Neural cell (in vitro differentiated cells): Measurements from ENCODE around the gene HIF3A. TPM values are rescaled to one million over a fixed set of nuclear protein-coding genes. Genes with fewer than 3 reads are reported as not detected.
"Not testable (repeated sequence)": the region's sequence is repeated elsewhere in the genome, so short reads cannot be mapped to it uniquely, and the experiment has no call there.

Source experiments
- H2AFZ ChIP-seq: fragments of 200-600, 300-800 bp; sonication (generic), shearing (Covaris generic); 2 replicates; pipeline ENCODE4 v1.6.0; 2014; ENCODE audit warnings: low read depth, mild to moderate bottlenecking, antibody characterized with exemption, low read length, moderate library complexity
- H3F3A ChIP-seq: fragments of 200-600 bp; shearing (Covaris generic); 2 replicates; pipeline ENCODE4 v1.6.1; 2016; ENCODE audit warnings: mild to moderate bottlenecking, moderate library complexity, mixed read lengths, antibody characterized with exemption, low read length; ENCODE audit not compliant: insufficient read depth, poor library complexity, severe bottlenecking
- H3K27ac ChIP-seq: fragments of 200-600, 300-800 bp; sonication (generic), shearing (Covaris generic); 2 replicates; pipeline ENCODE4 v1.5.1; 2014; ENCODE audit warnings: mild to moderate bottlenecking, low read length, moderate library complexity
- H3K27me3 ChIP-seq: fragments of 300-800, 200-600 bp; sonication (generic), shearing (Covaris generic); 2 replicates; pipeline ENCODE4 v1.6.0; 2014; ENCODE audit warnings: mild to moderate bottlenecking, low read depth, low read length, moderate library complexity; ENCODE audit not compliant: insufficient read depth
- H3K36me3 ChIP-seq: fragments of 300-800, 200-600 bp; sonication (generic), shearing (Covaris generic); 2 replicates; pipeline ENCODE4 v1.5.1; 2014; ENCODE audit warnings: mild to moderate bottlenecking, antibody characterized with exemption, low read length, moderate library complexity; ENCODE audit not compliant: insufficient read depth
- H3K4me2 ChIP-seq: fragments of 300-800, 200-600 bp; sonication (generic), shearing (Covaris generic); 2 replicates; pipeline ENCODE4 v1.6.0; 2014; ENCODE audit warnings: mild to moderate bottlenecking, low read length
- H3K4me3 ChIP-seq: fragments of 300-800, 200-600 bp; sonication (generic), shearing (Covaris generic); 2 replicates; pipeline ENCODE4 v1.5.1; 2014; ENCODE audit warnings: mild to moderate bottlenecking, low read length, moderate library complexity
- H3K79me2 ChIP-seq: fragments of 200-600 bp; shearing (Covaris generic); replicated peaks from 2 replicates; pipeline ENCODE4 v1.6.0; 2014; ENCODE audit warnings: mild to moderate bottlenecking, low read length, moderate library complexity; ENCODE audit not compliant: insufficient read depth
- H3K9ac ChIP-seq: fragments of 300-800, 200-600 bp; sonication (generic), shearing (Covaris generic); 2 replicates; pipeline ENCODE4 v1.6.1; 2016; ENCODE audit warnings: mild to moderate bottlenecking, low read length, mixed read lengths
- H3K9me2 ChIP-seq: fragments of 200-600 bp; shearing (Covaris generic); 2 replicates; pipeline ENCODE4 v1.6.1; 2016; ENCODE audit warnings: mild to moderate bottlenecking, low read length, mixed read lengths; ENCODE audit not compliant: insufficient read depth
- H3K9me3 ChIP-seq: fragments of 200-600, 300-800 bp; sonication (generic), shearing (Covaris generic); 2 replicates; pipeline ENCODE4 v1.6.1; 2016; ENCODE audit warnings: mild to moderate bottlenecking, mixed run types, low read length, moderate library complexity, mixed read lengths
- H4K20me1 ChIP-seq: fragments of 200-600 bp; shearing (Covaris generic); 2 replicates; pipeline ENCODE4 v1.6.1; 2016; ENCODE audit warnings: mild to moderate bottlenecking, mixed run types; ENCODE audit not compliant: insufficient read depth
- EP300 ChIP-seq: fragments of 450-650 bp; conservative IDR thresholded peaks from 2 replicates; pipeline ENCODE4 v1.6.1; 2014; ENCODE audit warnings: antibody characterized with exemption, mild to moderate bottlenecking, moderate library complexity; ENCODE audit not compliant: poor library complexity, severe bottlenecking
- EZH2 ChIP-seq: fragments of 200-600, 300-800 bp; shearing (Covaris generic), sonication (generic); IDR thresholded peaks from 2 replicates; pipeline ENCODE4 v1.6.1; 2014; ENCODE audit warnings: antibody characterized with exemption, low read length, borderline replicate concordance, mild to moderate bottlenecking; ENCODE audit not compliant: insufficient read depth, poor library complexity, severe bottlenecking
- MXI1 ChIP-seq: fragments of 450-650 bp; conservative IDR thresholded peaks from 2 replicates; pipeline ENCODE4 v1.6.1; 2014; ENCODE audit warnings: antibody characterized with exemption, mild to moderate bottlenecking; ENCODE audit not compliant: poor library complexity, severe bottlenecking
- POLR2AphosphoS5 ChIP-seq: IDR thresholded peaks from 2 replicates; pipeline ENCODE4 v1.6.1; 2012
- RAD21 ChIP-seq: fragments of 450-650 bp; conservative IDR thresholded peaks from 2 replicates; pipeline ENCODE4 v1.6.1; 2014; ENCODE audit warnings: antibody characterized with exemption, mild to moderate bottlenecking, moderate library complexity
- SMC3 ChIP-seq: fragments of 450-650 bp; conservative IDR thresholded peaks from 2 replicates; pipeline ENCODE4 v1.6.1; 2014; ENCODE audit warnings: antibody characterized with exemption, mild to moderate bottlenecking, moderate library complexity; ENCODE audit not compliant: poor library complexity
- TAF1 ChIP-seq: IDR thresholded peaks from 2 replicates; pipeline ENCODE4 v1.6.1; 2012; ENCODE audit warnings: low read depth
- polyA plus RNA-seq: library from polyadenylated mRNA; depleted of rRNA; stranded (reverse); fragments of >200 nt; gene quantifications from 2 replicates; pipeline ENCODE4 v1.2.3, GENCODE V29; 2014
- TF ChIP-seq, protein P1 (sequence below): IDR thresholded peaks from 2 replicates; pipeline ENCODE4 v1.6.1; 2012; ENCODE audit warnings: borderline replicate concordance
- TF ChIP-seq, protein P2 (sequence below): fragments of 450-650 bp; IDR thresholded peaks from 2 replicates; pipeline ENCODE4 v1.5.1; 2014; ENCODE audit warnings: antibody characterized with exemption, mild to moderate bottlenecking, moderate library complexity; ENCODE audit not compliant: poor library complexity, severe bottlenecking

Gene HIF3A
- polyA plus RNA-seq, 1 donor from 2014 or later = 2.0 TPM

DNA sequence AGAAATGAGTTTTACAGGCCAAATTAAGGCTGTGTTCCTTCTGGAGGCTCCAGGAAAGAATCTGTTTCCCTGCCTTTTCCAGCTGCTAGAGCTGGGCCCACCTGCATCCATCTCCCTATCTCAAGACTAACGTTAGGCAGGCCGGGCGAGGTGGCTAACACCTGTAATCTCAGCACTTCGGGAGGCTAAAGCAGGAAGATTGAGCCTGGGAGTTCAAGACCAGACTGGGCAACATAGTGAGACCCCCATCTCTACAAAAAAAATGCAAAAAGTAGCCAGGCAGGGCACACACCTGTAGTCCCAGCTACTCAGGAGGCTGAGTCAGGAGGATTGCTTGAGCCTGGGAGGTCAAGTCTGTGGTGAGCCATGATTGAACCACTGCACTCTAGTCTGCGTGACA is 14.6 kb downstream of the HIF3A start:
- Histone ChIP-seq H3K79me2 (no peaks in the 10 kb centered on the region), H3K9ac (no peak overlapping the region), H2AFZ (no peak overlapping the region), H4K20me1 (no peaks in the 10 kb centered on the region), H3K9me3 (no peaks in the 10 kb centered on the region), H3K4me3 (no peak overlapping the region), H3K27me3 (no peaks in the 10 kb centered on the region), H3K27ac (no peak overlapping the region), H3K9me2 (no peaks in the 10 kb centered on the region), H3K36me3 (no peaks in the 10 kb centered on the region), H3K4me2 (no peak overlapping the region), H3F3A (no peaks in the 10 kb centered on the region)
- TF ChIP-seq EP300 = no peak
- TF ChIP-seq, protein P1, sequence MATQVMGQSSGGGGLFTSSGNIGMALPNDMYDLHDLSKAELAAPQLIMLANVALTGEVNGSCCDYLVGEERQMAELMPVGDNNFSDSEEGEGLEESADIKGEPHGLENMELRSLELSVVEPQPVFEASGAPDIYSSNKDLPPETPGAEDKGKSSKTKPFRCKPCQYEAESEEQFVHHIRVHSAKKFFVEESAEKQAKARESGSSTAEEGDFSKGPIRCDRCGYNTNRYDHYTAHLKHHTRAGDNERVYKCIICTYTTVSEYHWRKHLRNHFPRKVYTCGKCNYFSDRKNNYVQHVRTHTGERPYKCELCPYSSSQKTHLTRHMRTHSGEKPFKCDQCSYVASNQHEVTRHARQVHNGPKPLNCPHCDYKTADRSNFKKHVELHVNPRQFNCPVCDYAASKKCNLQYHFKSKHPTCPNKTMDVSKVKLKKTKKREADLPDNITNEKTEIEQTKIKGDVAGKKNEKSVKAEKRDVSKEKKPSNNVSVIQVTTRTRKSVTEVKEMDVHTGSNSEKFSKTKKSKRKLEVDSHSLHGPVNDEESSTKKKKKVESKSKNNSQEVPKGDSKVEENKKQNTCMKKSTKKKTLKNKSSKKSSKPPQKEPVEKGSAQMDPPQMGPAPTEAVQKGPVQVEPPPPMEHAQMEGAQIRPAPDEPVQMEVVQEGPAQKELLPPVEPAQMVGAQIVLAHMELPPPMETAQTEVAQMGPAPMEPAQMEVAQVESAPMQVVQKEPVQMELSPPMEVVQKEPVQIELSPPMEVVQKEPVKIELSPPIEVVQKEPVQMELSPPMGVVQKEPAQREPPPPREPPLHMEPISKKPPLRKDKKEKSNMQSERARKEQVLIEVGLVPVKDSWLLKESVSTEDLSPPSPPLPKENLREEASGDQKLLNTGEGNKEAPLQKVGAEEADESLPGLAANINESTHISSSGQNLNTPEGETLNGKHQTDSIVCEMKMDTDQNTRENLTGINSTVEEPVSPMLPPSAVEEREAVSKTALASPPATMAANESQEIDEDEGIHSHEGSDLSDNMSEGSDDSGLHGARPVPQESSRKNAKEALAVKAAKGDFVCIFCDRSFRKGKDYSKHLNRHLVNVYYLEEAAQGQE = no peak
- no peak for TF ChIP-seq RAD21
- TF ChIP-seq POLR2AphosphoS5 = no peak
- TF ChIP-seq EZH2 = no peak
- no peak for TF ChIP-seq SMC3
- TF ChIP-seq, protein P2, sequence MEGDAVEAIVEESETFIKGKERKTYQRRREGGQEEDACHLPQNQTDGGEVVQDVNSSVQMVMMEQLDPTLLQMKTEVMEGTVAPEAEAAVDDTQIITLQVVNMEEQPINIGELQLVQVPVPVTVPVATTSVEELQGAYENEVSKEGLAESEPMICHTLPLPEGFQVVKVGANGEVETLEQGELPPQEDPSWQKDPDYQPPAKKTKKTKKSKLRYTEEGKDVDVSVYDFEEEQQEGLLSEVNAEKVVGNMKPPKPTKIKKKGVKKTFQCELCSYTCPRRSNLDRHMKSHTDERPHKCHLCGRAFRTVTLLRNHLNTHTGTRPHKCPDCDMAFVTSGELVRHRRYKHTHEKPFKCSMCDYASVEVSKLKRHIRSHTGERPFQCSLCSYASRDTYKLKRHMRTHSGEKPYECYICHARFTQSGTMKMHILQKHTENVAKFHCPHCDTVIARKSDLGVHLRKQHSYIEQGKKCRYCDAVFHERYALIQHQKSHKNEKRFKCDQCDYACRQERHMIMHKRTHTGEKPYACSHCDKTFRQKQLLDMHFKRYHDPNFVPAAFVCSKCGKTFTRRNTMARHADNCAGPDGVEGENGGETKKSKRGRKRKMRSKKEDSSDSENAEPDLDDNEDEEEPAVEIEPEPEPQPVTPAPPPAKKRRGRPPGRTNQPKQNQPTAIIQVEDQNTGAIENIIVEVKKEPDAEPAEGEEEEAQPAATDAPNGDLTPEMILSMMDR = no peak
- no peak for TF ChIP-seq TAF1
- no peak for TF ChIP-seq MXI1

DNA sequence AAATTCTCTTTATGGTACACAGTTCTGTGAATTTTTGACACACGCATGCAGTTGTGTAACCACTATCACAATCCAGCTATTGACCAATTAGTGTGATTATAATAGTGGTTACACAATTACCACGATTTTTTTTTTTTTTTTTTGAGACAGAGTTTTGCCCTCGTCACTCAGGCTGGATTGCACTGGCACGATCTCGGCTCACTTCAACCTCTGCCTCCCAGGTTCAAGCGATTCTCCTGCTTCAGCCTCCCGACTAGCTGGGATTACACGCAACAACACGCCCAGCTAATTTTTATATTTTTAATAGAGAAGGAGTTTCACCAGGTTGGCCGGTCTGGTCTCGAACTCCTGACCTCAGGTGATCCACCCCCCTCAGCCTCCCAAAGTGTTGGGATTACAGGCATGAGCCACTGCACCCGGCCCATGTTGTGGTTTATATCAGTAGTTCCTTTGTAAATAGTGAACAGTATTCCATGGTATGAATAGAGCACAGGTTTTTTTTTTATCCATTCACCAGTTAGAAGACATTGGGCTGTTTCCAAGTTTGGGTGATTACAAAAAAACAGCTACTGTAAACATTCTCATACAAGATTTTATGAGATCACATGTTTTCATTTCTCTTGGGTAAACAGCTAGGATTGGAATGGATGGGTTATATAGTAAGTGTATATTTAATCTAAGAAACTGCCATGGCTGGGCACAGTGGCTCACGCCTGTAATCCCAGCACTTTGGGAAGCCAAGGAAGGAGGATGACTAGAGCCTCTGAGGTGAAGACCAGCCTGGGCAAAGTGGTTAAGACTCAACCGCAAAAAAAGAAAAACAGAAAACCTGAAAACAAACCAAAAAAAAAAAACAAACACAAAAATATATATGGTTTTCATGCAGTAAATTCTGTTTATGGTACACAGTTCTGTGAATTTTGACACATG is 17.0 kb downstream of the HIF3A start:
- not testable (repeated sequence) for H3K4me2 ChIP-seq, H3K4me3 ChIP-seq, H3K9me3 ChIP-seq, H3K27ac ChIP-seq, H3K9ac ChIP-seq, H3K79me2 ChIP-seq, H3F3A ChIP-seq, H3K9me2 ChIP-seq, H4K20me1 ChIP-seq, H2AFZ ChIP-seq, H3K27me3 ChIP-seq, H3K36me3 ChIP-seq
